Peyer's patch (tissue), 4 donors: Measurements from ENCODE around the gene RNF38. TPM values are rescaled to one million over a fixed set of nuclear protein-coding genes. Genes with fewer than 3 reads are reported as not detected.
"Not testable (repeated sequence)": the region's sequence is repeated elsewhere in the genome, so short reads cannot be mapped to it uniquely, and the experiment has no call there.

Source experiments
- DNase-seq, 3 donors: peaks; one replicate each; pipeline ENCODE4 v3.0.0-alpha.2; 2017 to 2019
- H3K27ac ChIP-seq, 4 donors: fragments of 200-600 bp; sonication (generic); one replicate each; pipeline ENCODE4 v1.5.1; 2016 to 2019
- H3K27me3 ChIP-seq, 2 donors: fragments of 200-600 bp; sonication (generic); one replicate each; pipeline ENCODE4 v1.5.1; 2019
- H3K36me3 ChIP-seq, 3 donors: fragments of 200-600 bp; sonication (generic); one replicate each; pipeline ENCODE4 v1.5.1; 2016 to 2019
- H3K4me1 ChIP-seq, 4 donors: fragments of 200-600 bp; sonication (generic); one replicate each; pipeline ENCODE4 v1.5.1; 2016 to 2019
- H3K4me3 ChIP-seq, 4 donors: fragments of 200-600 bp; sonication (generic); 1 replicate in 3 of 4; 2 replicates in 1 of 4; pipeline ENCODE4 v1.5.1; 2016 to 2019; ENCODE audit warnings: mild to moderate bottlenecking in 1 of 4
- H3K9me3 ChIP-seq, 4 donors: fragments of 200-600 bp; sonication (generic); one replicate each; pipeline ENCODE4 v1.5.1; 2016 to 2019; ENCODE audit warnings: mild to moderate bottlenecking in 1 of 4
- POLR2A ChIP-seq, 2 donors: fragments of 450-650 bp; IDR thresholded peaks; one replicate each; pipeline ENCODE4 v1.5.1; 2017; ENCODE audit warnings: antibody characterized with exemption in 2 of 2, mild to moderate bottlenecking in 2 of 2, moderate library complexity in 2 of 2
- total RNA-seq, 4 donors: library from RNA; depleted of rRNA; stranded (reverse); fragments of >200 nt; gene quantifications; one replicate each; pipeline ENCODE4 v1.1.0, GENCODE V29; 2016
- TF ChIP-seq, protein P1 (sequence below), 6 experiments: fragments of 450-650 bp in 4 of 6; fragments of 200-600 bp in 2 of 6; sonication (generic) in 1 of 6; IDR thresholded peaks; one replicate each; pipeline ENCODE4 v1.5.1; 2017 to 2019; ENCODE audit warnings: antibody characterized with exemption in 6 of 6, mild to moderate bottlenecking in 3 of 6, moderate library complexity in 1 of 6

Gene RNF38
- total RNA-seq, 4 donors from 2014 or later = 16.5 to 23.9 (median 20.6) TPM

DNA sequence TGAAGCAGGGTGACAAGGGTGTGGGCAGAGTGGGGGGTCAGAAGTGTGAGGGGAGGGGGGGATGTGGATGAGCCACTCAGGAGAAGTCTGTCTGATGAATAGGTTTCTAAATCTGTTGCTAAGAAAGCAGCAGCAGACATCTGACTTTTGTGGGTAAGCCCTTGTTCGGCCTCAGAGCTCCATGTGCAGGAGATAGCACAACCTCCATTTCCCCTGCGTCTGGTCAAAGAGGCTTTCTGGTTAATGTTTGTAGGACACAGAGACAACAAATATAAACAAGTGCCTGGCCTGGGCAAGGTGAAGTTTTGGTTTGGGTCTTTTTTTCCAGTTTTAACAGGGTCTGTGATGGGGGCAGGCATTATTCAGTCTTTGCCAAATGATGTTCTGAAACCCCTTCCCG lies 84.8 kb downstream of the RNF38 start:
- DNase-seq = no peak

DNA sequence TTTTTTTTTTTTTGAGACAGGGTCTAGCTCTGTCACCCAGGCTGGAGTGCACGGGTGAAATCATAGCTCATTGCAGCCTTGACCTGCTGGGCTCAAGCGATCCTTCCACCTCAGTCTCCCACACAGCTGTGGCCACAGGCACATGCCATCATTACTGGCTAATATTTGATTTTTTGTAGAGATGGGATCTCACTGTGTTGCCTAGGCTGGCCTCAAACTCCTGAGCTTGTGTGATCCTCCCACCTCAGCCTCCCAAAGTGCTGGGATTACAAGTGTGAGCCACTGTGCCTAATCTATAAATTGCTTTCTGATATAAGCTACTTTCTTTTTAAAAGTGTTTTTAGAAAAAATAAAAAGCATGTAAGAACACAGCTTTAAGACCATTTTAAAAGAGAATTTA lies 85.3 kb downstream of the RNF38 start:
- peaks cover 0 to 5% (median 0%) of the 10 kb centered on the region in 4 donors for H3K4me1 ChIP-seq
- H3K9me3 ChIP-seq = no peaks in the 10 kb centered on the region
- no peak overlapping the region for H3K4me3 ChIP-seq
- no peaks in the 10 kb centered on the region for H3K36me3 ChIP-seq
- no peaks in the 10 kb centered on the region for H3K27me3 ChIP-seq
- no peak for TF ChIP-seq POLR2A (IDR thresholded peaks at IDR 0.05)
- TF ChIP-seq, protein P1, sequence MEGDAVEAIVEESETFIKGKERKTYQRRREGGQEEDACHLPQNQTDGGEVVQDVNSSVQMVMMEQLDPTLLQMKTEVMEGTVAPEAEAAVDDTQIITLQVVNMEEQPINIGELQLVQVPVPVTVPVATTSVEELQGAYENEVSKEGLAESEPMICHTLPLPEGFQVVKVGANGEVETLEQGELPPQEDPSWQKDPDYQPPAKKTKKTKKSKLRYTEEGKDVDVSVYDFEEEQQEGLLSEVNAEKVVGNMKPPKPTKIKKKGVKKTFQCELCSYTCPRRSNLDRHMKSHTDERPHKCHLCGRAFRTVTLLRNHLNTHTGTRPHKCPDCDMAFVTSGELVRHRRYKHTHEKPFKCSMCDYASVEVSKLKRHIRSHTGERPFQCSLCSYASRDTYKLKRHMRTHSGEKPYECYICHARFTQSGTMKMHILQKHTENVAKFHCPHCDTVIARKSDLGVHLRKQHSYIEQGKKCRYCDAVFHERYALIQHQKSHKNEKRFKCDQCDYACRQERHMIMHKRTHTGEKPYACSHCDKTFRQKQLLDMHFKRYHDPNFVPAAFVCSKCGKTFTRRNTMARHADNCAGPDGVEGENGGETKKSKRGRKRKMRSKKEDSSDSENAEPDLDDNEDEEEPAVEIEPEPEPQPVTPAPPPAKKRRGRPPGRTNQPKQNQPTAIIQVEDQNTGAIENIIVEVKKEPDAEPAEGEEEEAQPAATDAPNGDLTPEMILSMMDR (IDR thresholded peaks at IDR 0.05) = no peak
- no peak overlapping the region for H3K27ac ChIP-seq
- DNase-seq = no peak

More for the DNA sequence above, 84.8 kb downstream of the RNF38 start:
- no peak overlapping the region for H3K4me3 ChIP-seq
- TF ChIP-seq, protein P1 (IDR thresholded peaks at IDR 0.05) = no peak
- TF ChIP-seq POLR2A (IDR thresholded peaks at IDR 0.05) = no peak
- no peaks in the 10 kb centered on the region for H3K27me3 ChIP-seq
- no peaks in the 10 kb centered on the region for H3K9me3 ChIP-seq
- H3K4me1 ChIP-seq = peaks cover 0 to 5% (median 0%) of the 10 kb centered on the region in 4 donors
- H3K27ac ChIP-seq = no peak overlapping the region
- H3K36me3 ChIP-seq = no peaks in the 10 kb centered on the region

DNA sequence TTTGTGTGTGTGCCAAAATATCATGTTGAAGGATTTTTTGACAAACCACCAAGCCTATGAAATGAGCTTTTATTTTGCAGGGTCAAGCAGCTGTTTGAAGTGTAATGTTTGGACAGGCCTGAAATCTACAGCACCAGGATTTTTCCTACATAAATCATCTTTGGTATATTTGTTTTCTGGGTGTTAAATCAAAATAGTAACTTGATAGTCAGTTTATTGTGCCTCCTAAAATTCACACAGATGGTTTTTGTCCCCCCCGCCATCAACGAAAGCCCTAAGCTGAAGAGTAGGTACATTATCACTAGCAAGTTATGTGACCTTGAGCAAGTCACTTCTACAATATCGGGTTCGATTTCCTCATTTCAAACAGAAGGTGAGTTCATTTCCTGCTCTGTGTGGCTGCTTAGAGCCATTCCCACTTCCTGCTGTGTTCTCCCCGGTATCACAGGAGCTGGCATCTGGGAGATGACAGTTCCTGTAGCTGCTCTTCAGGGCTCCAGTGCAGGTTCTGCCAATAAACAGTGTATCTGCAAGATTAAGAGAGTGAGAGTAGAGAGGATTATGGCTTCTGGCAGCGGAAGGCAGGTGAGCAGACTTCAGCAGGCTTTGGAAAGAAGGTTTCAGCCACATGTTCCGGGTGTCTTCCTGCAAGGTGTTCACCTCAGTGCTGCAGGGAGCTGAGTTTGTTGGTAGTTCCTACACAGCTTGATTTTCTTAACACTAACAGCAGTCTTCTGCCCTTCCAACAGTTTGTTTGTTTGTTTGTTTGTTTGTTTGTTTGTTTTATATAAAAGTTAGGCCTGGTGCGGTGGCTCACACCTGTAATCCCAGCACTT lies 93.4 kb downstream of the RNF38 start:
- H3K4me1 ChIP-seq = peaks cover 0 to 8% (median 0%) of the 10 kb centered on the region in 4 donors
- TF ChIP-seq, protein P1 (IDR thresholded peaks at IDR 0.05) = no peak
- TF ChIP-seq POLR2A (IDR thresholded peaks at IDR 0.05) = no peak
- no peak overlapping the region for H3K4me3 ChIP-seq
- H3K36me3 ChIP-seq = no peaks in the 10 kb centered on the region
- H3K27ac ChIP-seq = peak overlapping the region in 2 of 4 donors; percentile 43 to 53
- H3K27me3 ChIP-seq = no peaks in the 10 kb centered on the region
- H3K9me3 ChIP-seq = no peaks in the 10 kb centered on the region
- no peak for DNase-seq

DNA sequence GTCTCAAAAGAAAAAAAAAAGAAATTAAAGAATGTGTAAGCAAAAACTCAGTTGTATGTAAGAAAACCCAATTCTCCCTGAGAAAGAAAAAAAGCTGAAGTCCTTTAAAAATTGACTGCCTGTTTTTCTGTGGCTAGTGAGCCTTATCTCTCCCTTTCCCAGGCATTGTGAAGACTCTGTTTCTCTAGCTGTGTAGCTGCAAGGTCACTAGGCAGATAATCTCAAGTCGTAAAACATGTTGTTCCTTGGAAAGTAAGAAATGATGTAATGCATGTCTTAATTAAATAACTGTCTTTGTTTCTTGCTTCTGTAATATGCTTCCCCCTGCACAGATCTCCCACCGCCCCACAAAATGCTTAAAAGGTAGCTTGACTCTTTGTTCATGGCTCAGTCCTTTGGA lies 95.7 kb downstream of the RNF38 start:
- H3K9me3 ChIP-seq, H3K4me1 ChIP-seq, H3K4me3 ChIP-seq, DNase-seq, H3K27ac ChIP-seq, H3K27me3 ChIP-seq, H3K36me3 ChIP-seq: not testable (repeated sequence)

DNA sequence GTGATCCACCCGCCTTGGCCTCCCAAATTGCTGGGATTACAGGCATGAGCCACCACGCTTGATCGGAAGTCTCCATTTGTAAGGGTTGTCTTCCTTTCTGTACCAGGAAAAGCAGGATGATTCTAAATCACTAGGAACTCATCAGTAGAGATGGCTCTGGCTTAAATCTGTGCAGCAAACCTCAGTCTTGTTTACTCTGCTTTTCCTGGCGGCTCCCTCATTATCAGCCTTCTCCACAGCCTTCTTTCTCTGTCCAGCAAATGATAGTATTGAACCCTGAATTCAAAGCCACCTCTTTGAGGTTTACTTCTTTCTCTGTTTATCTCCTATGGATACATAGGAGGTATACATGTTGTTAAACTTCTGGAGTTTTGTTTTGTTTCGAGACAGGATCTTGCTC lies 98.8 kb downstream of the RNF38 start:
- H3K27ac ChIP-seq = no peak overlapping the region
- TF ChIP-seq POLR2A (IDR thresholded peaks at IDR 0.05) = no peak
- TF ChIP-seq, protein P1 (IDR thresholded peaks at IDR 0.05) = no peak
- H3K4me1 ChIP-seq = peaks cover 0 to 13% (median 0%) of the 10 kb centered on the region in 4 donors
- H3K27me3 ChIP-seq = no peaks in the 10 kb centered on the region
- no peaks in the 10 kb centered on the region for H3K36me3 ChIP-seq
- H3K9me3 ChIP-seq = no peaks in the 10 kb centered on the region
- no peak for DNase-seq
- no peak overlapping the region for H3K4me3 ChIP-seq

DNA sequence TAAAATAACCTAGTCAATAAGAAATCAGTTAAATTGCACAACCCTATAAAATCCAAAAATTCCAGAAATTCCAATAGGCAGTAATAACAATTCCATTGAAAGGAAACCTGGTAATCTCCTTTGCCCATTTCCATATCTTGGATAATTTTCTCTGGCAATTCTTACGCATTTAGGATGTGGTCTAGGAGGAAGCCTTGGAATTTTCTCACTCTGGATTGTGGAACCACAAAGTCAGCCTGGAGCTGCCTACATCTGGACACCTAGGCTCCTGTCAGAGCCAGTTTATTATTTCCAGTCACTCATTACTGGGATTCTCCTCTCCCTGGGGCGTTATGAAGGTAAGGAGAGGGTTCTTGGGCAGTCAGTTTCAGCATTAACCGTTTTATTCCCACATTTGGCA lies 101.5 kb downstream of the RNF38 start:
- Histone ChIP-seq H3K4me1 (peaks cover 0 to 15% (median 0%) of the 10 kb centered on the region in 4 donors), H3K9me3 (no peaks in the 10 kb centered on the region), H3K4me3 (no peak overlapping the region), H3K36me3 (no peaks in the 10 kb centered on the region), H3K27ac (no peak overlapping the region), H3K27me3 (no peaks in the 10 kb centered on the region)
- no peak for DNase-seq
- TF ChIP-seq, protein P1 (IDR thresholded peaks at IDR 0.05) = no peak
- TF ChIP-seq POLR2A (IDR thresholded peaks at IDR 0.05) = no peak
